NOMO-1 treated with DMSO at 0.1 percent for 48 hours (cell line): Measurements from ENCODE around the gene DHX40.
A peak's percentile ranks its signal among the peaks of the same experiment; 100 is the strongest.

Source experiments
- DNase-seq: peaks from one replicate; lab custom pipeline; 2025; ENCODE audit not compliant: unreplicated experiment; lab: John Stamatoyannopoulos, UW

The DHX40 gene

GRCh38 chr17:59627274-59627673, 61.9 kb downstream of the DHX40 start:
- no peak for DNase-seq

GRCh38 chr17:59627770-59628171, 62.4 kb downstream of the DHX40 start:
- peak; percentile 36 for DNase-seq

GRCh38 chr17:59629174-59629573, 63.8 kb downstream of the DHX40 start:
- no peak for DNase-seq

- no peak for DNase-seq
These were observed 65.9 kb downstream of the DHX40 start for GRCh38 chr17:59631276-59631675.

- no peak for DNase-seq
These were observed 67.0 kb downstream of the DHX40 start for GRCh38 chr17:59632398-59632797.

GRCh38 chr17:59633658-59634359, 68.4 kb downstream of the DHX40 start:
- DNase-seq: no peak

GRCh38 chr17:59634632-59635541, 69.5 kb downstream of the DHX40 start:
- DNase-seq: no peak

GRCh38 chr17:59637611-59638310, 72.4 kb downstream of the DHX40 start:
- DNase-seq: no peak

- DNase-seq: no peak
These were observed 73.1 kb downstream of the DHX40 start for GRCh38 chr17:59638553-59638952.

GRCh38 chr17:59641799-59642484, 76.5 kb downstream of the DHX40 start:
- DNase-seq: peak; percentile 89

- DNase-seq: no peak
These were observed 77.2 kb downstream of the DHX40 start for GRCh38 chr17:59642565-59642964.

- peak; percentile 55 for DNase-seq
These were observed 78.0 kb downstream of the DHX40 start for GRCh38 chr17:59643159-59644140.

- no peak for DNase-seq
These were observed 81.9 kb downstream of the DHX40 start for GRCh38 chr17:59647288-59647687.

- DNase-seq: no peak
These were observed 84.5 kb downstream of the DHX40 start for GRCh38 chr17:59649886-59650285.

GRCh38 chr17:59650642-59651041, 85.2 kb downstream of the DHX40 start:
- DNase-seq: no peak

GRCh38 chr17:59651346-59651745, 85.9 kb downstream of the DHX40 start:
- no peak for DNase-seq

- DNase-seq: no peak
These were observed 86.7 kb downstream of the DHX40 start for GRCh38 chr17:59652119-59652518.

GRCh38 chr17:59656624-59657023, 91.2 kb downstream of the DHX40 start:
- peak; percentile 87 for DNase-seq
